DND-41 (cell line): ENCODE results near the gene NCAPD3.

Source experiments
- ATAC-seq: fragments of 200-7000 bp; cut with Tn5 transposase; 3 replicates; pipeline ENCODE4 v1.9.1; 2021; ENCODE audit warnings: low read depth; ENCODE audit not compliant: insufficient read depth
- DNase-seq: peaks from one replicate; pipeline ENCODE4 v3.0.0-alpha.2; 2020
- H2AFZ ChIP-seq: 2 replicates; pipeline ENCODE4 v1.6.0; 2012; ENCODE audit warnings: low read depth, low read length
- H3K27ac ChIP-seq: 2 replicates; pipeline ENCODE4 v1.5.1; 2012; ENCODE audit warnings: low read length, inconsistent platforms
- H3K27me3 ChIP-seq: fragments of 200-600 bp; sonication (generic); 2 replicates; pipeline ENCODE4 v1.6.0; 2012; ENCODE audit warnings: low read length, mild to moderate bottlenecking, inconsistent platforms; ENCODE audit not compliant: insufficient read depth, poor library complexity
- H3K36me3 ChIP-seq: 2 replicates; pipeline ENCODE4 v1.5.1; 2012; ENCODE audit warnings: low read length, inconsistent platforms; ENCODE audit not compliant: insufficient read depth
- H3K4me1 ChIP-seq: 2 replicates; pipeline ENCODE4 v1.5.1; 2012; ENCODE audit warnings: mild to moderate bottlenecking, low read length; ENCODE audit not compliant: insufficient read depth
- H3K4me2 ChIP-seq: 2 replicates; pipeline ENCODE4 v1.6.0; 2012; ENCODE audit warnings: mild to moderate bottlenecking, moderate library complexity, low read length, inconsistent platforms; ENCODE audit not compliant: insufficient read depth
- H3K4me3 ChIP-seq, 2 experiments: fragments of 200-600 bp in 1 of 2; shearing (Covaris generic) in 1 of 2; 2 replicates each; pipeline ENCODE4 v1.5.1; 2012 to 2016; ENCODE audit warnings: inconsistent platforms in 2 of 2, low read length in 2 of 2, mild to moderate bottlenecking in 2 of 2, low read depth in 1 of 2, moderate library complexity in 1 of 2
- H3K79me2 ChIP-seq: 2 replicates; pipeline ENCODE4 v1.6.0; 2012; ENCODE audit warnings: low read length, inconsistent platforms; ENCODE audit not compliant: insufficient read depth
- H3K9ac ChIP-seq: 2 replicates; pipeline ENCODE4 v1.6.0; 2012; ENCODE audit warnings: low read depth, mild to moderate bottlenecking, inconsistent platforms, low read length, moderate library complexity
- H3K9me3 ChIP-seq: 2 replicates; pipeline ENCODE4 v1.5.1; 2012; ENCODE audit warnings: low read length, moderate library complexity, mild to moderate bottlenecking, inconsistent platforms; ENCODE audit not compliant: insufficient read depth, severe bottlenecking
- H4K20me1 ChIP-seq: 2 replicates; pipeline ENCODE4 v1.6.0; 2012; ENCODE audit warnings: low read length; ENCODE audit not compliant: insufficient read depth
- CTCF ChIP-seq: IDR thresholded peaks from 2 replicates; pipeline ENCODE4 v1.5.1; 2012; ENCODE audit warnings: borderline replicate concordance, low read length, moderate library complexity, mild to moderate bottlenecking; ENCODE audit not compliant: poor library complexity, severe bottlenecking; ENCODE audit errors: extremely low read depth
- EZH2 ChIP-seq: IDR thresholded peaks from 3 replicates; pipeline ENCODE4 v1.6.1; 2012; ENCODE audit warnings: borderline replicate concordance, low read depth, mild to moderate bottlenecking, moderate library complexity, low read length, inconsistent platforms; ENCODE audit not compliant: severe bottlenecking

Gene NCAPD3

GRCh38 chr11:134202661-134203060, 21.1 kb downstream of the NCAPD3 start:
- Histone ChIP-seq H3K4me3 (no peak overlapping the region), H3K4me1 (no peaks in the 10 kb centered on the region), H3K9ac (no peak overlapping the region), H3K27ac (no peak overlapping the region), H3K4me2 (no peak overlapping the region), H3K27me3 (no peaks in the 10 kb centered on the region), H2AFZ (no peak overlapping the region), H3K36me3 (peaks cover 100% of the 10 kb centered on the region), H4K20me1 (peaks cover 15% of the 10 kb centered on the region; the same call in 1 of the 2 replicates), H3K9me3 (no peaks in the 10 kb centered on the region), H3K79me2 (peaks cover 42% of the 10 kb centered on the region)
- no peak for DNase-seq
- ATAC-seq = no peak
- TF ChIP-seq CTCF (no peak), EZH2 (no peak)

GRCh38 chr11:134200688-134201087, 23.1 kb downstream of the NCAPD3 start:
- Histone ChIP-seq H3K4me3 (no peak overlapping the region), H3K27me3 (no peaks in the 10 kb centered on the region), H3K79me2 (peaks cover 29% of the 10 kb centered on the region), H3K36me3 (peaks cover 95% of the 10 kb centered on the region), H4K20me1 (peaks cover 9% of the 10 kb centered on the region; the same call in 1 of the 2 replicates), H3K4me1 (no peaks in the 10 kb centered on the region), H3K9ac (no peak overlapping the region), H3K4me2 (no peak overlapping the region), H2AFZ (no peak overlapping the region), H3K9me3 (no peaks in the 10 kb centered on the region), H3K27ac (no peak overlapping the region)
- TF ChIP-seq CTCF (no peak), EZH2 (no peak)
- DNase-seq (no peak), ATAC-seq (no peak)

GRCh38 chr11:134199531-134199930, 24.2 kb downstream of the NCAPD3 start:
- no peak for ATAC-seq
- H3K9ac ChIP-seq = no peak overlapping the region

More at GRCh38 chr11:134199531-134199930, 24.2 kb downstream of the NCAPD3 start:
- Histone ChIP-seq H4K20me1 (peaks cover 9% of the 10 kb centered on the region; the same call in 1 of the 2 replicates), H2AFZ (no peak overlapping the region), H3K4me3 (no peak overlapping the region), H3K36me3 (peaks cover 95% of the 10 kb centered on the region), H3K4me1 (no peaks in the 10 kb centered on the region), H3K27me3 (no peaks in the 10 kb centered on the region), H3K79me2 (peaks cover 22% of the 10 kb centered on the region), H3K9me3 (no peaks in the 10 kb centered on the region), H3K27ac (no peak overlapping the region), H3K4me2 (no peak overlapping the region)
- no peak for DNase-seq
- TF ChIP-seq EZH2 = no peak
- no peak for TF ChIP-seq CTCF
